Stomach (tissue), 4 donors: ENCODE measurements around the gene XRCC6.
"Not testable (repeated sequence)": the region's sequence is repeated elsewhere in the genome, so short reads cannot be mapped to it uniquely, and the experiment has no call there.

Experiments used
- EP300 ChIP-seq: sonication (generic); formaldehyde crosslinking; IDR thresholded peaks from one replicate; pipeline ENCODE4 v1.6.1; 2017; ENCODE audit warnings: antibody characterized with exemption
- POLR2A ChIP-seq, 4 donors: fragments of 450-650 bp; IDR thresholded peaks; one replicate each; pipeline ENCODE4 v1.6.1; 2016; ENCODE audit warnings: antibody characterized with exemption in 4 of 4, control low read depth in 2 of 4, mild to moderate bottlenecking in 1 of 4, moderate library complexity in 1 of 4
- TF ChIP-seq, protein P1 (sequence below), 7 experiments: fragments of 450-650 bp in 4 of 7; fragments of 200-600 bp in 3 of 7; sonication (generic) in 3 of 7; IDR thresholded peaks; one replicate each; pipeline ENCODE4 v1.5.1; 2016 to 2019; ENCODE audit warnings: antibody characterized with exemption in 7 of 7, control low read depth in 2 of 7, mild to moderate bottlenecking in 1 of 7

DNA sequence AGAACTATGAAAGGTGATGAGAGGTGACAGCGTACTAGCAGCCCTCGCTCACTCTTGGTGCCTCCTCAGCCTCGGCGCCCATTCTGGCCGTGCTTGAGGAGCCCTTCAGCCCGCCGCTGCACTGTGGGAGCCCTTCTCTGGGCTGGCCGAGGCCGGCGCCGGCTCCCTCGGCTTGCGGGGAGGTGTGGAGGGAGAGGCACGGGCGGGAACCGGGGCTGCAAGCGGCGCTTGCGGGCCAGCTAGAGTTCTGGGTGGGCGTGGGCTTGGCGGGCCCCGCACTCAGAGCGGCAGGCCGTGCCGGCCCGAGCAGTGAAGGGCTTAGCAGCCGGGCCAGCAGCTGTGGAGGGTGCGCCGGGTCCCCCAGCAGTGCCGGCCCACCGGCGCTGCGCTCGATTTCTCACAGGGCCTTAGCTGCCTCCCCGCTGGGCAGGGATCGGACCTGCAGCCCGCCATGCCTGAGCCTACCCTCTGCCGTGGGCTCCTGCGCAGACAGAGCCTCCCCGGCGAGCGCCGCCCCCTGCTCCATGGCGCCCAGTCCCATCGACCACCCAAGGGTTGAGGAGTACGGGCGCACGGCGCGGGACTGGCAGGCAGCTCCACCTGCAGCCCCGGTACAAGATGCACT, 27.6 kb upstream of the XRCC6 start:
- TF ChIP-seq, protein P1, sequence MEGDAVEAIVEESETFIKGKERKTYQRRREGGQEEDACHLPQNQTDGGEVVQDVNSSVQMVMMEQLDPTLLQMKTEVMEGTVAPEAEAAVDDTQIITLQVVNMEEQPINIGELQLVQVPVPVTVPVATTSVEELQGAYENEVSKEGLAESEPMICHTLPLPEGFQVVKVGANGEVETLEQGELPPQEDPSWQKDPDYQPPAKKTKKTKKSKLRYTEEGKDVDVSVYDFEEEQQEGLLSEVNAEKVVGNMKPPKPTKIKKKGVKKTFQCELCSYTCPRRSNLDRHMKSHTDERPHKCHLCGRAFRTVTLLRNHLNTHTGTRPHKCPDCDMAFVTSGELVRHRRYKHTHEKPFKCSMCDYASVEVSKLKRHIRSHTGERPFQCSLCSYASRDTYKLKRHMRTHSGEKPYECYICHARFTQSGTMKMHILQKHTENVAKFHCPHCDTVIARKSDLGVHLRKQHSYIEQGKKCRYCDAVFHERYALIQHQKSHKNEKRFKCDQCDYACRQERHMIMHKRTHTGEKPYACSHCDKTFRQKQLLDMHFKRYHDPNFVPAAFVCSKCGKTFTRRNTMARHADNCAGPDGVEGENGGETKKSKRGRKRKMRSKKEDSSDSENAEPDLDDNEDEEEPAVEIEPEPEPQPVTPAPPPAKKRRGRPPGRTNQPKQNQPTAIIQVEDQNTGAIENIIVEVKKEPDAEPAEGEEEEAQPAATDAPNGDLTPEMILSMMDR (IDR thresholded peaks at IDR 0.05): not testable (repeated sequence)
- TF ChIP-seq EP300; POLR2A (IDR thresholded peaks at IDR 0.05): not testable (repeated sequence)
